GM18499 (cell line): ENCODE data around the gene ELMOD2.
"Not testable (repeated sequence)": the region's sequence is repeated elsewhere in the genome, so short reads cannot be mapped to it uniquely, and the experiment has no call there.

Source experiments
- ATAC-seq: cut with Tn5 transposase; IDR thresholded peaks from one replicate; pipeline ENCODE4 v1.9.1; 2021; ENCODE audit warnings: moderate number of reproducible peaks; ENCODE audit not compliant: insufficient read depth, unreplicated experiment

Gene ELMOD2

GRCh38 chr4:140523857-140524742, at the start of gene ELMOD2:
Gene ELMOD2, plus strand, starts transcription at chr4:140524168. Its CDS starts 1,261 bp downstream, at chr4:140525429.
- ATAC-seq, result peak; percentile 99

GRCh38 chr4:140483445-140483844, 40.5 kb upstream of the ELMOD2 start:
- ATAC-seq, result no peak

GRCh38 chr4:140485939-140486338, 38.0 kb upstream of the ELMOD2 start:
- no peak for ATAC-seq

- ATAC-seq, result no peak
These were observed 26.6 kb upstream of the ELMOD2 start for GRCh38 chr4:140497405-140497746.

- ATAC-seq, result no peak
These were observed 26.0 kb upstream of the ELMOD2 start, which contains the start of gene MGAT4D for GRCh38 chr4:140497747-140498636. Gene MGAT4D, minus strand, starts transcription at chr4:140498293. Its CDS starts 71 bp downstream, at chr4:140498222.

GRCh38 chr4:140499391-140499790, 24.6 kb upstream of the ELMOD2 start:
- no peak for ATAC-seq

GRCh38 chr4:140504261-140504660, 19.7 kb upstream of the ELMOD2 start:
- ATAC-seq, result no peak

- ATAC-seq, result not testable (repeated sequence)
These were observed 10.2 kb upstream of the ELMOD2 start for GRCh38 chr4:140513765-140514164.

GRCh38 chr4:140515423-140515822, 8.5 kb upstream of the ELMOD2 start:
- ATAC-seq, result no peak

- peak; percentile 11 for ATAC-seq
These were observed 555 bp upstream of the ELMOD2 start for GRCh38 chr4:140523370-140523856.

GRCh38 chr4:140529434-140529833, 5.5 kb downstream of the ELMOD2 start:
- no peak for ATAC-seq

- ATAC-seq, result no peak
These were observed 10.0 kb downstream of the ELMOD2 start for GRCh38 chr4:140533951-140534480.

- peak; percentile 100 for ATAC-seq
These were observed 32.6 kb downstream of the ELMOD2 start for GRCh38 chr4:140556372-140557085.

- ATAC-seq, result no peak
These were observed 34.0 kb downstream of the ELMOD2 start for GRCh38 chr4:140557831-140558435.

GRCh38 chr4:140559696-140560095, 35.7 kb downstream of the ELMOD2 start:
- no peak for ATAC-seq

GRCh38 chr4:140568507-140569306, 44.7 kb downstream of the ELMOD2 start, which contains the start of gene UCP1:
Gene UCP1, minus strand, starts transcription at chr4:140568961. Its CDS starts 232 bp downstream, at chr4:140568729.
- ATAC-seq, result no peak

GRCh38 chr4:140569307-140569638, 45.3 kb downstream of the ELMOD2 start:
- ATAC-seq, result no peak

GRCh38 chr4:140571620-140572019, 47.7 kb downstream of the ELMOD2 start:
- ATAC-seq, result no peak

GRCh38 chr4:140575489-140575888, 51.5 kb downstream of the ELMOD2 start:
- no peak for ATAC-seq
